ENCODE results near the gene HDAC6.

Gene HDAC6

GRCh38 chrX:48826135-48826875 lies 24.4 kb downstream of the HDAC6 start, which contains the start of gene ERAS:
ERAS (plus strand) TSS chrX:48826513; CDS start chrX:48829124, 2,611 bp downstream.
- peaks cover 5% of the 10 kb centered on the region for H3K27me3 ChIP-seq (ENCODE audit: insufficient read depth, low read length)
- no peak within 1 kb of the TSS for H2AFZ ChIP-seq (ENCODE audit: insufficient read depth, low read length, poor library complexity)
- no peak within 1 kb of the TSS for H4K12ac ChIP-seq (ENCODE audit: low read depth, low read length)
- no peak within 1 kb of the TSS for H4K8ac ChIP-seq (ENCODE audit: low read depth, low read length)
- H2BK120ac ChIP-seq (ENCODE audit: insufficient read depth, low read length, poor library complexity), result no peak within 1 kb of the TSS
- no peak within 1 kb of the TSS for H3K14ac ChIP-seq (ENCODE audit: low read length)
- H3K23ac ChIP-seq (ENCODE audit: low read length), result no peak within 1 kb of the TSS
- peaks cover 4% of the 10 kb centered on the region for H3K9me3 ChIP-seq (ENCODE audit: insufficient read depth, low read depth, low read length)
- WGBS (ENCODE audit: extremely low coverage, insufficient coverage, insufficient read length), result no CpG with 5 or more reads among the region's 67 CpGs
- H3K4me1 ChIP-seq (ENCODE audit: control insufficient read depth in 1 of 2, insufficient read depth in 2 of 2, low read length in 2 of 2), result peaks cover 2 to 4% of the 10 kb centered on the region in 2 experiments
- no peak within 1 kb of the TSS for H2BK12ac ChIP-seq (ENCODE audit: low read length)
- H3K18ac ChIP-seq (ENCODE audit: low read length), result no peak within 1 kb of the TSS
- no peak within 1 kb of the TSS for H3K27ac ChIP-seq (ENCODE audit: low read depth, low read length)
- DNase-seq, result no peak
- no peak within 1 kb of the TSS for H3K4ac ChIP-seq (ENCODE audit: low read depth, low read length)
- H3K36me3 ChIP-seq (ENCODE audit: control insufficient read depth in 1 of 2, insufficient read depth in 2 of 2, low read length in 2 of 2), result peaks cover 40 to 41% of the 10 kb centered on the region in 2 experiments
- no peaks in the 10 kb centered on the region for H3K79me1 ChIP-seq (ENCODE audit: low read length)
- H3K9ac ChIP-seq (ENCODE audit: low read length), result no peak within 1 kb of the TSS
- H2AK5ac ChIP-seq (ENCODE audit: low read length), result no peak within 1 kb of the TSS
- H2BK5ac ChIP-seq (ENCODE audit: low read depth, low read length, poor library complexity), result no peak within 1 kb of the TSS
- no peaks in the 10 kb centered on the region for H3K79me2 ChIP-seq (ENCODE audit: control insufficient read depth, insufficient read depth, low read length, poor library complexity)
- H4K91ac ChIP-seq (ENCODE audit: low read depth, low read length), result no peak within 1 kb of the TSS
- no peak within 1 kb of the TSS for H3K4me2 ChIP-seq (ENCODE audit: low read length)
- no peak within 1 kb of the TSS for H3K4me3 ChIP-seq (ENCODE audit: low read depth, low read length)

- Histone ChIP-seq H3K9ac (ENCODE audit: low read length) (no peak overlapping the region), H3K23ac (ENCODE audit: low read length) (no peak overlapping the region), H4K8ac (ENCODE audit: low read depth, low read length) (no peak overlapping the region), H2AFZ (ENCODE audit: insufficient read depth, low read length, poor library complexity) (no peak overlapping the region), H3K14ac (ENCODE audit: low read length) (no peak overlapping the region), H2BK120ac (ENCODE audit: insufficient read depth, low read length, poor library complexity) (no peak overlapping the region), H4K91ac (ENCODE audit: low read depth, low read length) (no peak overlapping the region), H3K18ac (ENCODE audit: low read length) (no peak overlapping the region), H2BK12ac (ENCODE audit: low read length) (no peak overlapping the region), H3K4me1 (ENCODE audit: control insufficient read depth in 1 of 2, insufficient read depth in 2 of 2, low read length in 2 of 2) (peaks cover 8 to 10% of the 10 kb centered on the region in 2 experiments), H3K36me3 (ENCODE audit: control insufficient read depth in 1 of 2, insufficient read depth in 2 of 2, low read length in 2 of 2) (peaks cover 36 to 42% of the 10 kb centered on the region in 2 experiments), H2AK5ac (ENCODE audit: low read length) (no peak overlapping the region), H3K27ac (ENCODE audit: low read depth, low read length) (no peak overlapping the region), H2BK5ac (ENCODE audit: low read depth, low read length, poor library complexity) (no peak overlapping the region), H3K4me2 (ENCODE audit: low read length) (no peak overlapping the region), H3K79me2 (ENCODE audit: control insufficient read depth, insufficient read depth, low read length, poor library complexity) (no peaks in the 10 kb centered on the region), H3K27me3 (ENCODE audit: insufficient read depth, low read length) (peaks cover 13% of the 10 kb centered on the region), H3K4ac (ENCODE audit: low read depth, low read length) (no peak overlapping the region), H3K4me3 (ENCODE audit: low read depth, low read length) (no peak overlapping the region), H3K9me3 (ENCODE audit: insufficient read depth, low read depth, low read length) (peaks cover 4% of the 10 kb centered on the region), H4K12ac (ENCODE audit: low read depth, low read length) (no peak overlapping the region), H3K79me1 (ENCODE audit: low read length) (no peaks in the 10 kb centered on the region)
- no peak for DNase-seq
- WGBS (ENCODE audit: extremely low coverage, insufficient coverage, insufficient read length), result no CpG with 5 or more reads among the region's 73 CpGs
Measured at GRCh38 chrX:48826876-48827653, 25.2 kb downstream of the HDAC6 start.

GRCh38 chrX:48827654-48827968 lies 25.7 kb downstream of the HDAC6 start:
- no peak overlapping the region for H3K9ac ChIP-seq (ENCODE audit: low read length)
- H3K4ac ChIP-seq (ENCODE audit: low read depth, low read length), result no peak overlapping the region
- no peak overlapping the region for H3K23ac ChIP-seq (ENCODE audit: low read length)
- H3K4me1 ChIP-seq (ENCODE audit: control insufficient read depth in 1 of 2, insufficient read depth in 2 of 2, low read length in 2 of 2), result peaks cover 9 to 10% of the 10 kb centered on the region in 2 experiments
- no peak overlapping the region for H3K4me2 ChIP-seq (ENCODE audit: low read length)
- peaks cover 32 to 39% of the 10 kb centered on the region in 2 experiments for H3K36me3 ChIP-seq (ENCODE audit: control insufficient read depth in 1 of 2, insufficient read depth in 2 of 2, low read length in 2 of 2)
- peaks cover 14% of the 10 kb centered on the region for H3K27me3 ChIP-seq (ENCODE audit: insufficient read depth, low read length)
- no peak overlapping the region for H2AFZ ChIP-seq (ENCODE audit: insufficient read depth, low read length, poor library complexity)
- no peak overlapping the region for H3K14ac ChIP-seq (ENCODE audit: low read length)
- no peak overlapping the region for H2BK5ac ChIP-seq (ENCODE audit: low read depth, low read length, poor library complexity)
- H2BK120ac ChIP-seq (ENCODE audit: insufficient read depth, low read length, poor library complexity), result no peak overlapping the region
- H4K8ac ChIP-seq (ENCODE audit: low read depth, low read length), result no peak overlapping the region
- DNase-seq, result no peak
- H3K27ac ChIP-seq (ENCODE audit: low read depth, low read length), result no peak overlapping the region
- H2BK12ac ChIP-seq (ENCODE audit: low read length), result no peak overlapping the region
- no peak overlapping the region for H3K18ac ChIP-seq (ENCODE audit: low read length)
- H4K12ac ChIP-seq (ENCODE audit: low read depth, low read length), result no peak overlapping the region
- H3K79me2 ChIP-seq (ENCODE audit: control insufficient read depth, insufficient read depth, low read length, poor library complexity), result no peaks in the 10 kb centered on the region
- no peaks in the 10 kb centered on the region for H3K79me1 ChIP-seq (ENCODE audit: low read length)
- WGBS (ENCODE audit: extremely low coverage, insufficient coverage, insufficient read length), result no CpG with 5 or more reads among the region's 4 CpGs
- H4K91ac ChIP-seq (ENCODE audit: low read depth, low read length), result no peak overlapping the region
- no peak overlapping the region for H3K4me3 ChIP-seq (ENCODE audit: low read depth, low read length)
- H2AK5ac ChIP-seq (ENCODE audit: low read length), result no peak overlapping the region
- peaks cover 4% of the 10 kb centered on the region for H3K9me3 ChIP-seq (ENCODE audit: insufficient read depth, low read depth, low read length)

- WGBS (ENCODE audit: extremely low coverage, insufficient coverage, insufficient read length), result no CpG with 5 or more reads among the region's 24 CpGs
Measured at GRCh38 chrX:48829016-48829735, 27.3 kb downstream of the HDAC6 start.

More at GRCh38 chrX:48829016-48829735, 27.3 kb downstream of the HDAC6 start:
- H3K4me3 ChIP-seq (ENCODE audit: low read depth, low read length), result no peak overlapping the region
- no peak overlapping the region for H3K18ac ChIP-seq (ENCODE audit: low read length)
- peaks cover 4% of the 10 kb centered on the region for H3K9me3 ChIP-seq (ENCODE audit: insufficient read depth, low read depth, low read length)
- H3K4me2 ChIP-seq (ENCODE audit: low read length), result no peak overlapping the region
- peaks cover 16 to 23% of the 10 kb centered on the region in 2 experiments for H3K36me3 ChIP-seq (ENCODE audit: control insufficient read depth in 1 of 2, insufficient read depth in 2 of 2, low read length in 2 of 2)
- H2BK12ac ChIP-seq (ENCODE audit: low read length), result no peak overlapping the region
- no peak for DNase-seq
- peaks cover 14% of the 10 kb centered on the region for H3K27me3 ChIP-seq (ENCODE audit: insufficient read depth, low read length)
- H2AK5ac ChIP-seq (ENCODE audit: low read length), result no peak overlapping the region
- peaks cover 9 to 10% of the 10 kb centered on the region in 2 experiments for H3K4me1 ChIP-seq (ENCODE audit: control insufficient read depth in 1 of 2, insufficient read depth in 2 of 2, low read length in 2 of 2)
- H4K91ac ChIP-seq (ENCODE audit: low read depth, low read length), result no peak overlapping the region
- no peaks in the 10 kb centered on the region for H3K79me2 ChIP-seq (ENCODE audit: control insufficient read depth, insufficient read depth, low read length, poor library complexity)
- no peak overlapping the region for H3K9ac ChIP-seq (ENCODE audit: low read length)
- H2BK5ac ChIP-seq (ENCODE audit: low read depth, low read length, poor library complexity), result no peak overlapping the region
- H4K12ac ChIP-seq (ENCODE audit: low read depth, low read length), result no peak overlapping the region
- no peak overlapping the region for H3K23ac ChIP-seq (ENCODE audit: low read length)
- H3K27ac ChIP-seq (ENCODE audit: low read depth, low read length), result no peak overlapping the region
- H3K14ac ChIP-seq (ENCODE audit: low read length), result no peak overlapping the region
- no peak overlapping the region for H3K4ac ChIP-seq (ENCODE audit: low read depth, low read length)
- no peaks in the 10 kb centered on the region for H3K79me1 ChIP-seq (ENCODE audit: low read length)
- H2AFZ ChIP-seq (ENCODE audit: insufficient read depth, low read length, poor library complexity), result no peak overlapping the region
- H2BK120ac ChIP-seq (ENCODE audit: insufficient read depth, low read length, poor library complexity), result no peak overlapping the region
- no peak overlapping the region for H4K8ac ChIP-seq (ENCODE audit: low read depth, low read length)
